Measurements from ENCODE around the gene CMKLR1.

Gene CMKLR1

GRCh38 chr12:108257610-108258106, 81.5 kb downstream of the CMKLR1 start:
- DNase-seq, result no peak

DNA sequence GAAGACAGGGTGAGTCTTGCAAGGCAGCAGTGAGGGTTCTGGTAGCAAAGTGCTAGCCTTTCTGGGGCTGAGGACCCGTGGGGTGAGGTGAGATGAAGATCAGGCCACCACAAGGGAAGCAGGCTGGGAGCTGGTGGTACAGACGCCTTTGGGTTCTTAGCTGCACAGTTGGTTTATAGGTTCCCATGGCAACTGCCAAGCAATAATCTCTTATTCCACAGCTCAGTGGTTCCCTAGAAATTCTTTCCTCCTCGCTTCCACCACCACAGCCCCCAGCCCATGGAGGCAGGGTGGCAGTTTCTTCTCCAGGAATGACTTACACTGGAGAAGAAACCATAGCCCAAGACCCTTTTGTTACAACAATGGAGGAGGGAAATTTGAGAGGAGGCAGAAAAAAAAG, 82.1 kb downstream of the CMKLR1 start:
- no peak for DNase-seq

- no peak for DNase-seq
Observed at GRCh38 chr12:108255252-108255602, 83.9 kb downstream of the CMKLR1 start.

DNA sequence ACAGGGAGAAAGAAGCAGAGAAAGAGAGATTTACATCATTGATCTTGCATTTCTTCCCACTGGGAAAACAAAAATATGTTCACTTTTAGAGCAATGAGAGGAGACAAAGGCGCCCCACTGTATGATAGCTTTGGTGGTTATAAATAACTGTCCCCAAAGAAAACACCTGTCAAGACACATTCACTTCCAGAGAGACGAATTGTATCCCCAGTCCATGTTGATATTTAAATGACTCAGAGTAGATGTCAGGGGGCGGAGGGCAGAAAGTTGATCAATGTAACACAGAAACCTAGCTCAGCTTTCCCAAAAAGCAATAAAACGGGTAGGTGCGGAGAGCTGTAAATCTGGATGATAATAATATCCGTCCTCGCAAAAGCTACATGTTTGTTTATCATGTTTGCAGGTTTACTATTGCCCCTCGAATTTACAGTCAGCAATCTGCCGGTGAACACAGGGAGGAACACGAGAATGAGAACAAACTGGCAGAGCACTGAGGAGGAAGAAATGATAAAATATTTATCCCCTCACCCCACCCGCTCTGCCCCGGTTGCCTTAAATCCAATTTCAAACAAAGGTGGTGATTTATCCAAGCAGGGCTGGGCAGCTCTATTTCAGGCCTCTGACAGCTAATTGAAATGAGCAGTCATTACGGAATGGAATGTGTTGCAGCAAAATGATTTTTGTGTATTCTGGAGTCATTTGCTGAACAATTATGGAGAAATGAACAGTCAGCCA, 84.4 kb downstream of the CMKLR1 start:
- no peak for DNase-seq

DNA sequence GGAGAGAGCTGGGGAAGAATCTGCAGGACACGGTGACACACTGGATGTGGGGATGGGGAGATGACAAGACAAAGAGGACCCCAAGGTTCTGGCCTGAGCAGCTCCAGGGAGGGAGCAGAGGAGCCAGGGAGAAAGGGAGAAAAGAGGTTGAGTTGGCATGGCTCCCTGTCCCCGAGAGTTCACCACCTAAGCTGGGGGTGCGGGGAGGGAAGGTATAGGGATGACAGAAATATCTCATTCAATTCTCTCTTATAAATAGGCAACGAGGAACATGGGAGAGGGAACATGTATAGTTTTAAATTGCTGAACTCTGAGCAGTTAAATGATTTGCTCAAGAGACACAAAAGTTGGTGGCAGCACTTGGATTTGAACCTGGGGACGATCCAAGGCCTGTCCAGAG, 85.1 kb downstream of the CMKLR1 start:
- DNase-seq, result no peak

DNA sequence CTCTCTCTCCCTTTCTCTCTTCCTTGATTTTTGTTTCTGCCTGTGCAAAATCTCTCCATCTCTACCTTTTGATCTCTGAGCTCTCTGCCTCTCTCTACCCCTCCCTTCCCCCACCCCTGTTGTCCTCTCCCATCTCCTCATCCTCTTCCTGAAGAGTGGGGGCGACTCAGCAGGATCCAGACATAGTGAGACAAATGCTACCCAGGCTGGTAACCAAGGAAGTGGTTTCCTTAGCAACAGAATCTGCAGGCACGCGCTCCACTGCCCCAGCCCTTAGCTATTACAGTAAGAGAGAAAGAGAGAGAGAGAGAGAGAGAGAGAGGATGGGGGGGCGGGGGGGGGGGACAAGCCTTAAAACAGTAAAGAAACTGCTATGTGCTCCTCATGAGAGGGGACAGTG, 85.6 kb downstream of the CMKLR1 start:
- no peak for DNase-seq

DNA sequence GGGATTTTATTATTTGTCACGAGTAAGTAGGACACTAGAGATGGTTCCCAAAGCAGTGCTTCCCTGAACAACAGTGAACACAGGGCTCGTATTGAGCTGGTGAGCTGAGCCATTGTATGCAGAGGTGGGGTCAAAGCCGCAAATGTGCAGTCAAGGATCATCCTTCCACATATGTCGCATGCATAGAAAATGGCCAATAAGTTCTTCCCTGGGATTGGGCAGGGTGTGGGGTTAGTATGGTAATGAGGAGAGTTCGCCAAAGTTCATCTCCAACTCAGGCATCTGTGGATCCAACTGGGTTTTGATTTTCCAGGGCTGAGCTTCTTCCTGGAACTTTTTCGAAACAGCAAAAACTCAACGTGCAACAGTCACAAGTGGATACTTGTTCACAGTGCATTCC, 86.6 kb downstream of the CMKLR1 start:
- DNase-seq, result no peak

DNA sequence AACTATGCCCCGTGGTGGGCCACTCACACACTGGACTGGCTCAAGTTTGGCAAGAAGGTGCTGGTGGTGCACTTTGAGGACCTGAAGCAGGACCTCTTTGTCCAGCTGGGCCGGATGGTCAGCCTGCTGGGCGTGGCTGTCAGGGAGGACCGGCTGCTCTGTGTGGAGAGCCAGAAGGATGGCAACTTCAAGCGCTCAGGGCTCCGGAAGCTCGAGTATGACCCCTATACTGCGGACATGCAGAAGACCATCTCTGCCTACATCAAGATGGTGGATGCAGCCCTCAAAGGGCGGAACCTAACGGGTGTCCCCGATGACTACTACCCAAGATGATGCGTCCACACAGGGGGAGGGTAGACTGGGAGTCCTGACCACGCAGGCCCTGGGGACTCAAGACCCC, 91.1 kb downstream of the CMKLR1 start:
- DNase-seq, result no peak

DNA sequence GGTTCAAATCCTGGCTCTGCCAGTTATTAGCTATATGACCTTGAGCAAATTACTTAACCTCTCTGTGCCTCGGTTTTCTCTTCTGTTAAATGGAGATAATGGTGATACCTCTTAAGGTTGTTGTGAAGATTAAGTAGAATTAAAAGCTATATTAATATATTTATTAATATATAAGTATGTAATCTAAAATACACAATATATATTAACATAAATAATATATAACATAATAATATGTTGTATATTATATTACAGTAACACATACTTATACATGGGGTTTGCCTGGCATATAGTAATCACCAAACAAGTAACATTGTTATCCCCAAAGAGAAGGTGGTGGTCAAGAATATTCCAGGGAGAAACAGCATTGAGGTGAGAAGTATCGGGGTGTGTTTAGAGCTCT, 92.0 kb downstream of the CMKLR1 start:
- no peak for DNase-seq

DNA sequence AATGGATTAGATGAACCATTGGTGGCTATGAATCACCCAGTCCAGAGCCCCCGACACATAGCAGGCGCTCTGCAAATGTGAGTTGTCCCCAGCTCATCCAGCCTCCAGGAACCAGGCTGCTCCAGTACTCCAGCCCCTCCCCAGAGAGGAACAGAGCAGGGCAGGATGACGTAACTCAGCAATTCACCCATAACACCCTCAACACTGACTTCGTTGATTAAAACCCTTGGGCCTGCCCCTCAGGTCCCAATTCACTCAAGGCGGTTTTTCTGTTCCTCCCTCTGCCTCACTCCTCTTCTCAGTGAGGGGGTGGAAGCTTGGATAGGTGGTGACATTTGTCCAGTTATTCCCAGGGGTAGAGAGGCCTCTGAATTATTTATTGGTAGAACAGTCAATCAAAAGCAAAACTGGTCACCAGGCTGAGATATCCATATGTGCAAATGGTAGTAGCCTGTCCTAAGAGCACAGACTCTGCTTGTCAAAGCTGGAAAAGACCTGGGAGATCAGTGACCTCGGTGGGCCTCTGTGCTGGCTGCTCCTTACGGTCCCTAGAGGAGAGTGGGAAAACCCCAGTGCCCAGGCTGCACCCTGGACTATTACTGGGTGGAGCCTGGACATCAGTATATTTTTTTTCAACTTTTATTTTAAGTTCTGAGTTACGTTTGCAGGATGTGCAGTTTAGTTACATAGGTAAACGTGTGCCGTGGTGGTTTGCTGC, 97.0 kb downstream of the CMKLR1 start:
- no peak for DNase-seq

DNA sequence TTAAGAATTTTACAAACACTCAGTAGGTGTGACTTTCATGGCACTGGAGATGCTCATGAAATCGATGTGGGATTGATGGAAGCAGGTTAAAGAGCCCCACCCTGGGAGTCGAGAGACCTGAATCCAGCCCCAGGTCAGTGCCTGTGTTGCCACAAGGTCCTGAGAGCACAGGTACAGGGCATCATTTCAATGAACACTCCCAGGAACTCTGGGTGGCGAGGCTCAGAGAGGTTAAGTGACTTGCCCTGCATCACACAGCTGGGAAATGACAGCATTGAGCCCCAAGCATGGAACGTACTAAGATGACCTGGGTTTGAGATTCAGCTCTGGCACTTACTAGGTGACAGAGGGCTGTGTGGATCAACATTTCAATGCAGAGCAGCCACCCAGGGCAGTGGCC, 98.2 kb downstream of the CMKLR1 start:
- DNase-seq, result no peak

DNA sequence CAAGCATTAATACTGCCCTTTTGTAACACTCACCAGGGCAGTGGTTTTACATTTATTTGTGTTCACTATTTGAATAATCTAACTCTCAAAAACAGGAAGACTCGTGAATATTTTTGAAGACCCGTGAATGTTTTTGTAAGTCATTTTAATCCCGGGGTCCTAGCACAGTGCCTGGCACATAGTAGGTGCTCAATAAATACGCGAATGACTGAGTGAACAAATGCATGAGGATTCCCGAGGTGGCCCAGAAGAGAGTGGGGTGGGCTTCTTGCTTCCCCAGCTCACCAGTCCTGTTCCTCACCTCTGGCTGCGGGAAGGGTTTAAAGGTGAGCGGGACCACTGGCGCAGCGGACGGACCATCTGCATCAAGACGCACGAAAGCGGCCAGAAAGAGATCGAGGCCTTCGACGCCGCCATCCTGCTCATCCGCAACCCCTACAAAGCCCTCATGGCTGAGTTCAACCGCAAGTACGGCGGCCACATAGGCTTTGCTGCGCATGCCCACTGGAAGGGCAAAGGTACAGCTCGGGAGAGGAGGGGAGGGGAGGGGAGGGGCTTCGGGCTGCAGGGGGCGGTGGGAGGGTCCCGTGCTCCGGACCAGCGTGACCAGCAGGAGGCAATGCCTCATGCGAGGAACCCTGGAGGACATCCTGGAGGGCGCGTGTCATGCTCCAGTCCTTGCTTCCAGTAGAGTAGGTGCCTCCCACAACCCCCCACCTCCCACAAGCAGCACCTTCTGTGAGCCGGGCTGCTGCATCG, 98.9 kb downstream of the CMKLR1 start:
- DNase-seq, result no peak

- no peak for DNase-seq
Observed at GRCh38 chr12:108239378-108239777, 99.7 kb downstream of the CMKLR1 start.

- no peak for DNase-seq
Observed at GRCh38 chr12:108238474-108238873, 100.6 kb downstream of the CMKLR1 start.

Data from NCI-H1694 (cell line).